Adipose tissue (tissue), 3 donors: ENCODE measurements around the gene JAKMIP1. TPM values are rescaled to one million over a fixed set of nuclear protein-coding genes. Genes with fewer than 3 reads are reported as not detected.

ENCODE experiments used
- H3K27ac ChIP-seq: one replicate; pipeline ENCODE4 v1.5.1; 2013; ENCODE audit warnings: low read depth, low read length
- WGBS, 3 donors: extraction: QIAGEN DNeasy Blood & Tissue Kit; methylation state at CpG; one replicate each; pipeline ENCODE4 v1.1.7; 2013; 5-methylcytosine and 5-hydroxymethylcytosine counted together
- polyA plus RNA-seq, 3 donors: library from polyadenylated mRNA; stranded (reverse); fragments of 200-250 nt; gene quantifications; one replicate each; pipeline ENCODE4 v1.2.3, GENCODE V29; 2013
- donor health status: healthy with polysubstance abuse.
- donor health status: Bipolar disorder and iron deficiency.
- donor health status: healthy.

The JAKMIP1 gene
- polyA plus RNA-seq, 3 donors: 0.18 to 0.53 (median 0.22) TPM

GRCh38 chr4:6206771-6207290 is 6.5 kb upstream of the JAKMIP1 start:
- 72 to 76% (median 74%) methylated on average over 6 of the region's 6 CpGs for WGBS, 3 donors

GRCh38 chr4:6205973-6206372 is 5.6 kb upstream of the JAKMIP1 start:
- 74 to 80% (median 75%) methylated on average over 4 of the region's 4 CpGs for WGBS, 3 donors

More at GRCh38 chr4:6206771-6207290, 6.5 kb upstream of the JAKMIP1 start:
- no peak overlapping the region for H3K27ac ChIP-seq

GRCh38 chr4:6205567-6205931 is 5.2 kb upstream of the JAKMIP1 start:
- H3K27ac ChIP-seq: no peak overlapping the region
- 71 to 81% (median 73%) methylated on average over 4 of the region's 4 CpGs for WGBS, 3 donors

More at GRCh38 chr4:6205973-6206372, 5.6 kb upstream of the JAKMIP1 start:
- H3K27ac ChIP-seq: no peak overlapping the region

- 61 to 69% (median 62%) methylated on average over 8 of the region's 8 CpGs for WGBS, 3 donors
- H3K27ac ChIP-seq: no peak overlapping the region
Observed at GRCh38 chr4:6204871-6205566, 4.7 kb upstream of the JAKMIP1 start.

- H3K27ac ChIP-seq: no peak overlapping the region
- 81 to 85% (median 84%) methylated on average over 3 of the region's 3 CpGs for WGBS, 3 donors
Observed at GRCh38 chr4:6204098-6204497, 3.7 kb upstream of the JAKMIP1 start.

GRCh38 chr4:6201580-6202091 is 1.3 kb upstream of the JAKMIP1 start:
- WGBS, 3 donors: 68 to 79% (median 78%) methylated on average over 7 of the region's 7 CpGs

GRCh38 chr4:6200922-6201362 is 593 bp upstream of the JAKMIP1 start:
- 7 to 16% (median 13%) methylated on average over 15 of the region's 15 CpGs for WGBS, 3 donors
- H3K27ac ChIP-seq: no peak overlapping the region

More at GRCh38 chr4:6201580-6202091, 1.3 kb upstream of the JAKMIP1 start:
- no peak overlapping the region for H3K27ac ChIP-seq

GRCh38 chr4:6199422-6199921 is 877 bp downstream of the JAKMIP1 start:
- WGBS, 3 donors: 2 to 4% (median 2%) methylated on average over 32 to 55 of the region's 55 CpGs

GRCh38 chr4:6198768-6199421 is 1.5 kb downstream of the JAKMIP1 start:
- 1 to 4% (median 4%) methylated on average over 24 to 27 of the region's 27 CpGs for WGBS, 3 donors
- no peak overlapping the region for H3K27ac ChIP-seq

More at GRCh38 chr4:6199422-6199921, 877 bp downstream of the JAKMIP1 start:
- H3K27ac ChIP-seq: no peak overlapping the region

GRCh38 chr4:6198278-6198677 is 2.1 kb downstream of the JAKMIP1 start:
- H3K27ac ChIP-seq: no peak overlapping the region
- WGBS, 3 donors: 39 to 46% (median 43%) methylated on average over 6 of the region's 6 CpGs

- WGBS, 3 donors: 50 to 61% (median 56%) methylated on average over 9 of the region's 9 CpGs
Observed at GRCh38 chr4:6197433-6198174, 2.7 kb downstream of the JAKMIP1 start.

GRCh38 chr4:6196871-6197270 is 3.5 kb downstream of the JAKMIP1 start:
- 78 to 85% (median 84%) methylated on average over 11 of the region's 11 CpGs for WGBS, 3 donors
- H3K27ac ChIP-seq: no peak overlapping the region

More at GRCh38 chr4:6197433-6198174, 2.7 kb downstream of the JAKMIP1 start:
- no peak overlapping the region for H3K27ac ChIP-seq

GRCh38 chr4:6196324-6196723 is 4.0 kb downstream of the JAKMIP1 start:
- WGBS, 3 donors: 75 to 87% (median 77%) methylated on average over 8 of the region's 8 CpGs
- H3K27ac ChIP-seq: no peak overlapping the region

GRCh38 chr4:6195602-6196319 is 4.6 kb downstream of the JAKMIP1 start:
- 51 to 60% (median 60%) methylated on average over 12 of the region's 12 CpGs for WGBS, 3 donors
- H3K27ac ChIP-seq: no peak overlapping the region

- no peak overlapping the region for H3K27ac ChIP-seq
- 68 to 85% (median 83%) methylated on average over 12 of the region's 12 CpGs for WGBS, 3 donors
Observed at GRCh38 chr4:6194458-6195195, 5.7 kb downstream of the JAKMIP1 start.

- no peak overlapping the region for H3K27ac ChIP-seq
- 71 to 86% (median 84%) methylated on average over 11 of the region's 11 CpGs for WGBS, 3 donors
Observed at GRCh38 chr4:6193399-6193798, 7.0 kb downstream of the JAKMIP1 start.

GRCh38 chr4:6192245-6192644 is 8.1 kb downstream of the JAKMIP1 start:
- WGBS, 3 donors: 67 to 70% (median 69%) methylated on average over 9 of the region's 9 CpGs
- H3K27ac ChIP-seq: no peak overlapping the region
